OCI-LY3 (cell line): Measurements from ENCODE around the gene CACNA2D3.

Experiments used
- H2AFZ ChIP-seq: fragments of 200-600, 300-600 bp; shearing (Covaris generic); 2 replicates; pipeline ENCODE4 v1.6.0; 2014; ENCODE audit warnings: antibody characterized with exemption, low read depth, low read length
- H3K27ac ChIP-seq: fragments of 200-600, 300-600 bp; sonication (generic); 2 replicates; pipeline ENCODE4 v1.5.1; 2014; ENCODE audit warnings: mild to moderate bottlenecking, low read length, moderate library complexity, mixed read lengths
- H3K27me3 ChIP-seq: fragments of 200-600, 300-600 bp; sonication (generic); 2 replicates; pipeline ENCODE4 v1.6.1; 2014; ENCODE audit warnings: low read depth, low read length, mixed read lengths
- H3K36me3 ChIP-seq: fragments of 200-600, 300-600 bp; sonication (generic); replicated peaks from 2 replicates; pipeline ENCODE3; 2014; ENCODE audit warnings: low read depth, low read length, mixed read lengths
- H3K4me1 ChIP-seq: fragments of 300-600, 200-600 bp; sonication (generic); 2 replicates; pipeline ENCODE4 v1.6.1; 2014; ENCODE audit warnings: low read length, mixed read lengths
- H3K4me2 ChIP-seq: fragments of 200-600, 300-600 bp; sonication (generic); 2 replicates; pipeline ENCODE4 v1.6.1; 2014; ENCODE audit warnings: low read length, mixed read lengths
- H3K4me3 ChIP-seq: fragments of 300-600, 200-600 bp; sonication (generic); 2 replicates; pipeline ENCODE4 v1.5.1; 2014; ENCODE audit warnings: antibody characterized with exemption, mild to moderate bottlenecking, low read length, moderate library complexity
- H3K79me2 ChIP-seq: fragments of 300-600, 200-600 bp; shearing (Covaris generic); 2 replicates; pipeline ENCODE4 v1.6.1; 2014; ENCODE audit warnings: mild to moderate bottlenecking, low read length, mixed read lengths
- H3K9ac ChIP-seq: fragments of 300-600, 200-600 bp; shearing (Covaris generic); 2 replicates; pipeline ENCODE4 v1.6.0; 2014; ENCODE audit warnings: mild to moderate bottlenecking, low read length, moderate library complexity
- H3K9me3 ChIP-seq: fragments of 200-600, 300-600 bp; shearing (Covaris generic); 2 replicates; pipeline ENCODE4 v1.6.1; 2014; ENCODE audit warnings: low read length, mixed read lengths; ENCODE audit not compliant: insufficient read depth
- H4K20me1 ChIP-seq: fragments of 200-600, 300-600 bp; sonication (generic); 2 replicates; pipeline ENCODE4 v1.6.1; 2016; ENCODE audit warnings: low read length, mixed read lengths; ENCODE audit not compliant: insufficient read depth
- CTCF ChIP-seq: fragments of 200-600, 300-600 bp; sonication (generic); IDR thresholded peaks from 2 replicates; pipeline ENCODE4 v1.5.1; 2014; ENCODE audit warnings: antibody characterized with exemption, low read length, low read depth
- EZH2phosphoT487 ChIP-seq: fragments of 200-600 bp; shearing (Covaris generic); IDR thresholded peaks from 2 replicates; pipeline ENCODE4 v1.6.1; 2018; ENCODE audit warnings: antibody characterized with exemption, mixed run types, low read depth

Gene CACNA2D3

GRCh38 chr3:54481606-54482365, 359.4 kb downstream of the CACNA2D3 start:
- H2AFZ ChIP-seq = no peak overlapping the region
- H3K4me3 ChIP-seq = no peak overlapping the region
- H3K27me3 ChIP-seq = no peaks in the 10 kb centered on the region
- H3K79me2 ChIP-seq = no peaks in the 10 kb centered on the region
- no peaks in the 10 kb centered on the region for H4K20me1 ChIP-seq
- TF ChIP-seq EZH2phosphoT487 (no peak), CTCF (no peak)
- no peak overlapping the region for H3K9ac ChIP-seq
- no peak overlapping the region for H3K4me2 ChIP-seq
- H3K4me1 ChIP-seq = no peaks in the 10 kb centered on the region
- H3K9me3 ChIP-seq = no peaks in the 10 kb centered on the region
- H3K36me3 ChIP-seq = no peaks in the 10 kb centered on the region
- H3K27ac ChIP-seq = no peak overlapping the region

- Histone ChIP-seq H3K9ac (no peak overlapping the region), H2AFZ (no peak overlapping the region), H3K4me3 (no peak overlapping the region), H3K79me2 (no peaks in the 10 kb centered on the region), H3K27ac (no peak overlapping the region), H3K36me3 (no peaks in the 10 kb centered on the region), H3K4me2 (no peak overlapping the region), H3K27me3 (no peaks in the 10 kb centered on the region), H3K9me3 (no peaks in the 10 kb centered on the region), H4K20me1 (no peaks in the 10 kb centered on the region), H3K4me1 (no peaks in the 10 kb centered on the region)
- TF ChIP-seq EZH2phosphoT487 (no peak), CTCF (no peak)
Measured at GRCh38 chr3:54484334-54484733, 362.0 kb downstream of the CACNA2D3 start.

DNA sequence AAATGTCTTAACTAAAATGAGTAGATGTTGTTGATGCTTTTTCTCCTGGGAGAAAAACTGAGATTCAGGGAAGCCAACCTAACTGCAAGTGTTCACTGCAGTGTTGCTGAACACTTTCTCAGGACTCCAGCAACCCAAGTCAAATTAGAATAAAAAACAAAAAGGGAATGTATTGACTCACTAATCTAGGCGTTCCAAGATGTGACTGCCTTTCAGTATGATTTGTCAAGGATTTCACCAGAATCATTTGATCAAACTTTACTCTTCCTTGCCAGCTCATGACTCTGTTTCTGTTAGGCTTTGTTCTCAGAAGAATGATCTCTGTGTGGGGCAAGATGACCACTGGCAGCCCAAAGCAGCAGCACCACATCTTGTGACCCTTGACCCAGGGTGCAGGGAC, 364.0 kb downstream of the CACNA2D3 start:
- TF ChIP-seq CTCF = no peak
- no peak for TF ChIP-seq EZH2phosphoT487
- Histone ChIP-seq H3K36me3 (no peaks in the 10 kb centered on the region), H3K4me1 (no peaks in the 10 kb centered on the region), H3K4me2 (no peak overlapping the region), H3K9me3 (no peaks in the 10 kb centered on the region), H4K20me1 (no peaks in the 10 kb centered on the region; the same call in 1 of the 2 replicates), H3K4me3 (no peak overlapping the region), H3K9ac (no peak overlapping the region), H3K79me2 (no peaks in the 10 kb centered on the region), H3K27me3 (no peaks in the 10 kb centered on the region; the same call in 1 of the 2 replicates), H2AFZ (no peak overlapping the region), H3K27ac (no peak overlapping the region)

GRCh38 chr3:54488297-54488696, 365.9 kb downstream of the CACNA2D3 start:
- H2AFZ ChIP-seq = no peak overlapping the region
- H3K9me3 ChIP-seq = no peaks in the 10 kb centered on the region
- no peaks in the 10 kb centered on the region; the same call in 1 of the 2 replicates for H4K20me1 ChIP-seq
- H3K27me3 ChIP-seq = no peaks in the 10 kb centered on the region; the same call in 1 of the 2 replicates
- no peak overlapping the region for H3K9ac ChIP-seq
- H3K27ac ChIP-seq = no peak overlapping the region
- TF ChIP-seq CTCF (no peak), EZH2phosphoT487 (no peak)
- no peak overlapping the region for H3K4me2 ChIP-seq
- H3K4me3 ChIP-seq = no peak overlapping the region
- H3K79me2 ChIP-seq = no peaks in the 10 kb centered on the region
- H3K36me3 ChIP-seq = no peaks in the 10 kb centered on the region
- no peaks in the 10 kb centered on the region for H3K4me1 ChIP-seq
